C4-2B (cell line): Measurements from ENCODE around the gene RBX1.

ENCODE experiments used
- ZFX ChIP-seq: fragments of 450-650 bp; IDR thresholded peaks from 2 replicates; pipeline ENCODE4 v1.6.1; 2017
- TF ChIP-seq, protein P1 (sequence below): fragments of 450-650 bp; conservative IDR thresholded peaks from 2 replicates; pipeline ENCODE4 v1.5.1; 2017; ENCODE audit warnings: mild to moderate bottlenecking

DNA sequence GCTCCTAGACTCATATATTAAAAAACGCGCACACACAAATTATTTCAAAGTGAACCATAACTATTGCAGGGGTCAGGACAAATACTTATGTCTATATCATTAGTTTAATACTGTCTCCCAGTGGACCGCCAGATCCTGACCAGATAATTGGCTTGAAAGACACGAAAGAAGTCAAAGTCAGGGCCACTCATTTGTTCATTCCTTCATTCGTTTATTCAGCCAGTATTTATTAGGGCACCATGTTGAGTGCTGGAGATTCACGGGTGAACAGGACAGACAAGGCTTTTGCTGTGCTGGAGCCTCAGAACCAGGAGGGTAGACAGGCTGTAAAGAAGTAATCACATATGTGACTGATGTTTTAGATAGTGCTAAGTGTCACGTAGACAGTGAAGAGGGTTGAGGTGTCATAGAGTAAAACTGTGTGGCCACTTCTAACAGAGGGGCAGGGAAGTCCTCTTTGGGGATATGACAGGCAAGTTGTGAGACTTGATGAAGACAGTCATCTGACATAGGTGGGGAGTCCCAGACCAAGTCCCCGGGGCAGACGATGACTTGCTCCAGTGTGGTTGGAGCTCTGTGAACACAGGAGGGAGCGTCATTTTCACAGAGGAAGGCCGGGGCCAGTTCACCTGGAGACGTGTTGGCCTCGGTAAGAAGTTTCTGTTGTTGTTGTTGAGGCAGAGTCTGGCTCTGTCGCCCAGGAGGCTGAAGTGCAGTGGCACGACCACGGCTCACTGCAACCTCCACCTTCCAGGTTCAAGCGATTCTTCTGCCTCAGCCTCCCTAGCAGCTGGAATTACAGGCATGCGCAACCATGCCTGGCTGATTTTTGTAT lies 25.9 kb downstream of the RBX1 start:
- TF ChIP-seq, protein P1, sequence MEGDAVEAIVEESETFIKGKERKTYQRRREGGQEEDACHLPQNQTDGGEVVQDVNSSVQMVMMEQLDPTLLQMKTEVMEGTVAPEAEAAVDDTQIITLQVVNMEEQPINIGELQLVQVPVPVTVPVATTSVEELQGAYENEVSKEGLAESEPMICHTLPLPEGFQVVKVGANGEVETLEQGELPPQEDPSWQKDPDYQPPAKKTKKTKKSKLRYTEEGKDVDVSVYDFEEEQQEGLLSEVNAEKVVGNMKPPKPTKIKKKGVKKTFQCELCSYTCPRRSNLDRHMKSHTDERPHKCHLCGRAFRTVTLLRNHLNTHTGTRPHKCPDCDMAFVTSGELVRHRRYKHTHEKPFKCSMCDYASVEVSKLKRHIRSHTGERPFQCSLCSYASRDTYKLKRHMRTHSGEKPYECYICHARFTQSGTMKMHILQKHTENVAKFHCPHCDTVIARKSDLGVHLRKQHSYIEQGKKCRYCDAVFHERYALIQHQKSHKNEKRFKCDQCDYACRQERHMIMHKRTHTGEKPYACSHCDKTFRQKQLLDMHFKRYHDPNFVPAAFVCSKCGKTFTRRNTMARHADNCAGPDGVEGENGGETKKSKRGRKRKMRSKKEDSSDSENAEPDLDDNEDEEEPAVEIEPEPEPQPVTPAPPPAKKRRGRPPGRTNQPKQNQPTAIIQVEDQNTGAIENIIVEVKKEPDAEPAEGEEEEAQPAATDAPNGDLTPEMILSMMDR = no peak
- TF ChIP-seq ZFX = no peak
